Effector memory CD4-positive, alpha-beta T cell (primary cell): ENCODE results near the gene ETNK2.

Source experiments
- DNase-seq, 3 donors: peaks; one replicate each; pipeline ENCODE4 v3.0.0-alpha.2; 2020
- H3K27ac ChIP-seq: 2 replicates; pipeline ENCODE4 v1.7.0; 2013; ENCODE audit warnings: mild to moderate bottlenecking, low read length, moderate library complexity; ENCODE audit not compliant: insufficient read depth, poor library complexity, severe bottlenecking
- H3K27me3 ChIP-seq: replicated peaks from 2 replicates; pipeline ENCODE4 v1.7.0; 2013; ENCODE audit warnings: mild to moderate bottlenecking, low read length; ENCODE audit not compliant: insufficient read depth, control insufficient read depth, poor library complexity, severe bottlenecking
- H3K36me3 ChIP-seq: 2 replicates; pipeline ENCODE4 v1.7.0; 2013; ENCODE audit warnings: mild to moderate bottlenecking, low read length, moderate library complexity; ENCODE audit not compliant: control insufficient read depth, insufficient read depth
- H3K4me1 ChIP-seq: 2 replicates; pipeline ENCODE4 v1.7.0; 2013; ENCODE audit warnings: low read length, mild to moderate bottlenecking; ENCODE audit not compliant: control insufficient read depth, insufficient read depth, poor library complexity, severe bottlenecking
- H3K4me3 ChIP-seq: 2 replicates; pipeline ENCODE4 v1.7.0; 2013; ENCODE audit warnings: low read length, low read depth, mild to moderate bottlenecking; ENCODE audit not compliant: insufficient read depth, poor library complexity, severe bottlenecking
- H3K9me3 ChIP-seq: 2 replicates; pipeline ENCODE4 v1.7.0; 2013; ENCODE audit warnings: mild to moderate bottlenecking, low read length, moderate library complexity; ENCODE audit not compliant: control insufficient read depth

The ETNK2 gene

GRCh38 chr1:204126956-204127355, 24.9 kb downstream of the ETNK2 start:
- H3K4me3 ChIP-seq, result no peak overlapping the region
- no peak for DNase-seq
- no peak overlapping the region for H3K27ac ChIP-seq
- H3K4me1 ChIP-seq, result peaks cover 7% of the 10 kb centered on the region
- no peaks in the 10 kb centered on the region for H3K9me3 ChIP-seq
- no peaks in the 10 kb centered on the region for H3K36me3 ChIP-seq
- H3K27me3 ChIP-seq, result no peaks in the 10 kb centered on the region

GRCh38 chr1:204126386-204126785, 25.5 kb downstream of the ETNK2 start:
- DNase-seq, result no peak
- no peak overlapping the region for H3K27ac ChIP-seq
- H3K27me3 ChIP-seq, result no peaks in the 10 kb centered on the region
- peaks cover 7% of the 10 kb centered on the region for H3K4me1 ChIP-seq
- H3K4me3 ChIP-seq, result no peak overlapping the region
- no peaks in the 10 kb centered on the region for H3K9me3 ChIP-seq
- H3K36me3 ChIP-seq, result no peaks in the 10 kb centered on the region

- no peaks in the 10 kb centered on the region for H3K27me3 ChIP-seq
- H3K4me1 ChIP-seq, result peaks cover 7% of the 10 kb centered on the region
- no peak for DNase-seq
- H3K27ac ChIP-seq, result no peak overlapping the region
- no peaks in the 10 kb centered on the region for H3K36me3 ChIP-seq
- no peak overlapping the region for H3K4me3 ChIP-seq
- H3K9me3 ChIP-seq, result no peaks in the 10 kb centered on the region
Observed at GRCh38 chr1:204125759-204126351, 26.0 kb downstream of the ETNK2 start.

GRCh38 chr1:204124639-204125038, 27.2 kb downstream of the ETNK2 start:
- H3K4me3 ChIP-seq, result no peak overlapping the region
- DNase-seq, result no peak
- H3K27me3 ChIP-seq, result no peaks in the 10 kb centered on the region
- H3K36me3 ChIP-seq, result no peaks in the 10 kb centered on the region
- no peaks in the 10 kb centered on the region for H3K9me3 ChIP-seq
- no peak overlapping the region for H3K27ac ChIP-seq
- peaks cover 7% of the 10 kb centered on the region for H3K4me1 ChIP-seq

GRCh38 chr1:204123376-204123775, 28.5 kb downstream of the ETNK2 start:
- Histone ChIP-seq H3K27me3 (no peaks in the 10 kb centered on the region), H3K9me3 (no peaks in the 10 kb centered on the region), H3K36me3 (no peaks in the 10 kb centered on the region), H3K4me3 (no peak overlapping the region), H3K4me1 (no peaks in the 10 kb centered on the region), H3K27ac (no peak overlapping the region)
- DNase-seq, result no peak

GRCh38 chr1:204121840-204122555, 29.8 kb downstream of the ETNK2 start:
- no peaks in the 10 kb centered on the region for H3K4me1 ChIP-seq
- no peaks in the 10 kb centered on the region for H3K36me3 ChIP-seq
- no peak for DNase-seq
- H3K9me3 ChIP-seq, result no peaks in the 10 kb centered on the region
- H3K4me3 ChIP-seq, result no peak overlapping the region
- no peak overlapping the region for H3K27ac ChIP-seq
- no peaks in the 10 kb centered on the region for H3K27me3 ChIP-seq

- no peak overlapping the region for H3K27ac ChIP-seq
- no peaks in the 10 kb centered on the region for H3K9me3 ChIP-seq
- H3K4me1 ChIP-seq, result no peaks in the 10 kb centered on the region
- H3K27me3 ChIP-seq, result no peaks in the 10 kb centered on the region
- H3K36me3 ChIP-seq, result no peaks in the 10 kb centered on the region
- no peak overlapping the region for H3K4me3 ChIP-seq
- no peak for DNase-seq
Observed at GRCh38 chr1:204116539-204116938, 35.3 kb downstream of the ETNK2 start.

- no peak overlapping the region for H3K4me3 ChIP-seq
- no peaks in the 10 kb centered on the region for H3K27me3 ChIP-seq
- H3K27ac ChIP-seq, result no peak overlapping the region
- no peak for DNase-seq
- H3K9me3 ChIP-seq, result no peaks in the 10 kb centered on the region
- no peaks in the 10 kb centered on the region for H3K36me3 ChIP-seq
- no peaks in the 10 kb centered on the region for H3K4me1 ChIP-seq
Observed at GRCh38 chr1:204115116-204115515, 36.7 kb downstream of the ETNK2 start.

GRCh38 chr1:204114606-204115005, 37.2 kb downstream of the ETNK2 start:
- no peak for DNase-seq
- no peak overlapping the region for H3K4me3 ChIP-seq
- H3K27ac ChIP-seq, result no peak overlapping the region

GRCh38 chr1:204113896-204114295, 37.9 kb downstream of the ETNK2 start:
- H3K27ac ChIP-seq, result no peak overlapping the region
- no peaks in the 10 kb centered on the region for H3K9me3 ChIP-seq
- H3K36me3 ChIP-seq, result no peaks in the 10 kb centered on the region
- DNase-seq, result no peak
- H3K4me3 ChIP-seq, result no peak overlapping the region
- H3K27me3 ChIP-seq, result no peaks in the 10 kb centered on the region
- H3K4me1 ChIP-seq, result no peaks in the 10 kb centered on the region

More at GRCh38 chr1:204114606-204115005, 37.2 kb downstream of the ETNK2 start:
- Histone ChIP-seq H3K27me3 (no peaks in the 10 kb centered on the region), H3K9me3 (no peaks in the 10 kb centered on the region), H3K36me3 (no peaks in the 10 kb centered on the region), H3K4me1 (no peaks in the 10 kb centered on the region)
